Activated T-cell treated with anti-CD3 and anti-CD28 coated beads for 24 hours (primary cell): ENCODE data around the gene LITAFD.
"Not testable (repeated sequence)": the region's sequence is repeated elsewhere in the genome, so short reads cannot be mapped to it uniquely, and the experiment has no call there.

Source experiments
- DNase-seq: peaks from one replicate; pipeline ENCODE4 v3.0.0-alpha.2; 2020; ENCODE audit warnings: low read depth

Gene LITAFD

GRCh38 chr16:8882041-8882617 is at the start of gene LITAFD:
TSS of gene LITAFD (plus strand) at chr16:8882351. CDS start at chr16:8884356, 2,005 bp downstream.
- DNase-seq: no peak

- no peak for DNase-seq
These were observed 49.4 kb upstream of the LITAFD start for GRCh38 chr16:8832717-8833105.

DNA sequence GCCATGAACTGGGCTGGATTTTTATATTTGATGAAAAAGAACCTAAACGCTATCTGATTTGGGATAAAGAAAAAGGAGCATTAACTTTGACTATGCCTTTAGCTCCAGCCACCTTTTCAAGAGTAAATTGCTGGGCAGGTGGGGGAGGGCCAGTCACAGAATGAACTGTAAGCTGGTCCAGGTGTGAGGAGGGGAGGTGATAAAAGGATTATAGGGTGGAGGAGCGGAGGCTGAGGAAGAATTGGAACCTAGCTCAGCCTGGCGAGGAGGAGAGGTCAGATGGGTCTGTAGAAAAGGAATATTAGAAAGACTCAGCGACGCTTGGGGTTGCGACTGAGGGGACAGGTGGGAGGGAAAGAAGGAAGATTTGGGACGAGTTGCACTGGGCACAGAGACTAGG is 45.4 kb upstream of the LITAFD start:
- DNase-seq: not testable (repeated sequence)

DNA sequence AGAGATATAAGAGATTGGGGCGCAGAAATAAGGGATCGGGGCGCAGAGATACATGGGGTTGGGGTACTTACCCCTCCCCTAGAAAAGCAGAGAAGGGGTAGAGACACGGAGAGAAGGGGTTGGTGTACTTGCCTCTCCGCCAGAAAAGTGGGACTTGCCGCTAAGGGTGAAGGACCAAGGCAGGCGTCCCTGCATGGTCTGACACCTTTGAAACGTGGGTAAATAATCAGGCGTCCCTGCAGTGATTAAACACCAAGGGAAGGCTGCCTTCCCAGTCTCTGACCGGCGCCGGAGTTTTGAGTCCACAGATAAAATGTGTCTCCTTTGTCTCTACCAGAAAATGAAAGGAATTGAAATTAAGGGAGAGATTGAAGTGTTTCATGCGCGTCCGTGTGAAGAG is 44.6 kb upstream of the LITAFD start:
- not testable (repeated sequence) for DNase-seq

DNA sequence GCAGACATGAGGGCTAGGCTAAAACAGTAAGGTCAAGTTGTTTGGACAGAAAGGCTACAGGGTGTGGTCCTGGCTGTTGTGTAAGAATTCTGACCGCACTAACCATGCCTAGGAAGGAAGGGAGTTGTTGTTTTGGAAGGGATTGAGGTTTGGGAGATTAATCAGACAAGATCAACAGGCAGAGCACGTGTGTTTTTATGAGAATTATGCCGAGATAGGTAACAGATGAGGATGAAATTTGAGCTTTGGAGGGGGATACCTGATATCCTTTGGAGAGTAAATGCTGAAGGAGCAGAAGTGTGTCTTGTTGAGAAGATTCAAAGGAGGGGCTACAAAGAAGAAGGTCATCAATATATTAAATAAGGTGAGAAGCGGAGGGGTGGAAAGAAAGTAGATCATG is 40.1 kb upstream of the LITAFD start:
- not testable (repeated sequence) for DNase-seq

- DNase-seq: not testable (repeated sequence)
These were observed 38.9 kb upstream of the LITAFD start for GRCh38 chr16:8843296-8843695.

DNA sequence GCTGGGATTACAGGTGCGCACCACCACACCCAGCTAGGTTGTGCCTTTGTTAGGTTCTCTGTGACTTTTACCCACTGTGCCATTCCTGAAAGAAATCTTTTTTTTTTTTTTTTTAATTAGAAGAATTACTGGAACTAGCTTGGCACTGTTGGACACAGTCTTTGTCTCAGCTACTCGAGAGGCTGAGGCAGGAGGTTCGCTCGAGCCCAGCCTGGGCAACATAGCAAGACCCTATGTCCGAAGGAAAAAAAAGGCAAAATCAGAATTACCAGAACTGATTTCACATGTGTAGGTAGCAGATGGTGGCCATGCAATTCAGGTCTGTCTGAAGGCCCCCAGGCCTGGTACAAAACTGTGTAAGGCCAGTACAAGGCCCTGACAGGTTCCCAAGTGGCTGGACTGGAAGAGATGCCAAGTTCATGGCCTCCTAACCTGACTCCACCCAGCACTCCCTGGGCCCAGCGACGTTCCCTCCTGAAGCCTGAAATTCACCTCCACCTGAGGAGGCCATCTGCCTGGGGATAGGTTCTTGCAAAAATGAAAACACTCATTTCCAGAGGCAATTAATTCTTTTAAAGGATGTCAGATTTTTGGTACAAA is 36.4 kb upstream of the LITAFD start:
- no peak for DNase-seq

GRCh38 chr16:8846401-8846932 is 35.7 kb upstream of the LITAFD start:
- no peak for DNase-seq

- DNase-seq: no peak
These were observed 35.0 kb upstream of the LITAFD start for GRCh38 chr16:8847145-8847544.

DNA sequence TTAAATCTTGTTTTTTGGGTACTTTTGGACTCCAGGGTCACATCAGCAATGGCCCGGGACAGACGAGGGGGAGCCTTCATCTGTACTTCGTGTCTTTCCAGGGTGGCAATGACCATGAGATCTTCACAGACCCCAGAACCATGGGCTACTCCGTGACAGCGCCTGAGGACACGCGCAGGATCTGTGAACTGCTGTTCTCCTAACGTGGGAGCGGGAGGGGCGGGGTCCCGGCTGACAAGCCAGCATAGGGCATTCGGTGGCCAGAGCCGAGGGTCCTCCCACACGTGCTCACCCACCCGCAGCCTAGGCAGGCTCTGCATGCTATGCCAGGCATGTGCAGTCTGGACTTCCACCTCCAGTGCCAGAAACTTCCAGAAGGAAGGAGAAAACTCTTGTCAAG is 34.5 kb upstream of the LITAFD start:
- no peak for DNase-seq

- DNase-seq: no peak
These were observed 33.8 kb upstream of the LITAFD start for GRCh38 chr16:8848231-8848938.

DNA sequence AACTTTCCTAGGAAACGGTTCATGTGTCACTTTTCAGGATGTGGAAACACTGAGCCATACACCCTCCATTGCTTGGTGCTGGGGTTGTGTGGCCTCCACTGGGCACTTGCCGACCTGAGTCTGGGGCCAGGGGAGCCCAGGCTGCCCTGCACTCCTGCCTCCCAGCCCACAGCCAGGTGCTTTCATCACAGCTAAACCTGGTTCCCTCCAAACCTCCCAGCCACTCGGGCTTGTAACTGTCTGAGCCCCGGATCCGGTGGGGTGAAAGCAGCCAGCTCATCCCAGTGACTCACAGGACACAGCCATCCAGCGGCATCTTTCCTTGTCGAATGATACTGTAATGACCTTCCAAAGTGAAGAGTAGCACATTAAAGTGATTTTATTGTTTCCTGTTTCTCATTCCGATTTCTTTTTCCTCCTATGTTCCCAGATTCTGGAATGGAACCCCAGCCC is 33.2 kb upstream of the LITAFD start:
- DNase-seq: no peak

DNA sequence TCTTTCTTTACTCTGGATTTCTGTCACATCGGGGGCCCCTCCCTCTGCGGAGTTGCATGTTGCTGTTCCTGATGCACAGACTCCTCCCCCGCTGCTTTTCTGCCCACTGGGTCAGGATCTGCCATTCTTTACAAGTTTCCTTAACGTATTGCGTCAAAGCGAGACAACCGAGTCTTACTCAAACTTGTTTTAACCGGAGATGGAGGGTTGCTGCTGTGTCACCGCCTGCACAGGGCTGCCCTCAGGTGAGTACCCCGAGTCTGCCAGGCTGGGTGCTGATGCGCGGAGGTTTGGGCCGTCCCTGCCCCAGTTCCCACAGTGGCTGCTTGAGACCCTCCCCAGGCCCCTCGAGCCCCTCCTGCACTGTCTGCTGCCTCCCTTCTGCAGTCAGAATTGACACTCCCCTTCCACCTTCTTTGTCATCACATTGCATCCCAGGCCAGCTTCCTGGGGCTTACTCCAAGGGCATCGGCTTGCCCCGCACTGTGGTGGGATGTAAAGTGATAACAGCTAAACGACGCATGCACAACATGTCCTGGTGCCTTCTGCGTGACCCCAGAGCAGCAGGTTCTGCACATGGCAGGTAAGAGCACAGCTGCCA is 32.6 kb upstream of the LITAFD start:
- no peak for DNase-seq

DNA sequence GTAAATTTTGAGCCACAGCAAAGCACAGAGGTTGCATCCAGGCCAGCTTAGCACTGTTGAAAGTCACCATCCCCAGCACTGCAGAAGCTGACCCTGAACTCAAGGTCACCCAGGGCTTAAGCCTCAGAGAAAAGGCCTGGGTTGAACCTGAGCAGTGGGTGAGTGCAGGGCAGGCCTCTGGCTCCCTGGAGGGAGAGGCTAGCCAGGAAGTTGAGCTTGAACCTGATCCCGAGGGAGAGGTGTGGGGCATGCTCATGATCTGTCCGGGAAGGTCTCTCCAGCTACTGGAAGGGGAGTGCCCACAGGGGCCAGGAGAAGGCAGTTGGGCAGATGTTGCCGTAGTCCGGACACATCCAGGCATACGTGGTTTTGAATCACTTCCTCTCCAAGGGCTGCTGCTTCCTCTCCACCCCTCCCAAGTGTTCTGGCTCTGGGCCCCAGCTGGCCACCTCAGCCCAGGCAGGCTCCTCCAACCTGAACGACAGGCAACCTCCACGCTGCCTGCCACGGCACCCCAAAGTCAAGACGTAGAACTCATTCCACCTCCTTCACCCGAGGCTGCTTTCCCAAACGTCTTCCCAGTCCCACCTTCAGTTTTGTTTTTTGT is 31.8 kb upstream of the LITAFD start:
- DNase-seq: no peak

GRCh38 chr16:8851761-8852403 is 30.3 kb upstream of the LITAFD start:
- DNase-seq: no peak

DNA sequence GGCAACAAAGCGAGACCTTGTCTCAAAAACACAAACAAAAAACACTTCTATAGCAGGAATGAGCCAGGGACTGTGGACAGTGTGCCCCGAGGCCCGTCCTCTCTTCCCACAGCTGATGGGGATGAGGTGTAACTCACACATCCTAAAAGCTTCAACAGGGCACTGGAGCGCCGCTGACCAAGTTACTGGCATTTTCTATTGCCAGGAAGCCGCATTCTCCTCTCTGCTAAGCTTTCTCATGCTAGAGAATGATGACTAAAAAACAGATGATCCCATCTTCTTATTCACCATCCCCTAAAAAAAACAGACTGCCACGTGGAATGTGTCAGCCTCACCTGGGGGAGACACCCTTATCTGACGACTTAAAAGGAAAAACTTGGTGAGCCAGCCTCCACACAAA is 29.6 kb upstream of the LITAFD start:
- DNase-seq: no peak

- DNase-seq: no peak
These were observed 29.0 kb upstream of the LITAFD start for GRCh38 chr16:8853150-8853549.

DNA sequence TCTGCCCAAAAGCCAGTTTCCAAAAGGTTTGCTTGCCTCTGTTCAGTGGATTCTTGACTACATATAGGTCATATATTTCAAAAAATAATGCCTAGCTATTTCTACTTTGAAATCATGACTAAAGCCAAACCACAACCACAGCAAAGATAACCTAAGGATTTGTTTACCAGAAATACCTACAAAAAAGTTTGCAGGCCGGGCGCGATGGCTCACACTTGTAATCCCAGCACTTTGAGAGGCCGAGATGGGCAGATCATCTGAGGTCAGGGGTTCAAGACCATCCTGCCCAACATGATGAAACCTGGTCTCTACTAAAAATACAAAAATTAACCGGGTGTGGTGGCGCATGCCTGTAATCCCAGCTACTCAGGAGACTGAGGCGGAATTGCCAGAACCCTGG is 28.5 kb upstream of the LITAFD start:
- no peak for DNase-seq

GRCh38 chr16:8854298-8854948 is 27.7 kb upstream of the LITAFD start:
- no peak for DNase-seq

DNA sequence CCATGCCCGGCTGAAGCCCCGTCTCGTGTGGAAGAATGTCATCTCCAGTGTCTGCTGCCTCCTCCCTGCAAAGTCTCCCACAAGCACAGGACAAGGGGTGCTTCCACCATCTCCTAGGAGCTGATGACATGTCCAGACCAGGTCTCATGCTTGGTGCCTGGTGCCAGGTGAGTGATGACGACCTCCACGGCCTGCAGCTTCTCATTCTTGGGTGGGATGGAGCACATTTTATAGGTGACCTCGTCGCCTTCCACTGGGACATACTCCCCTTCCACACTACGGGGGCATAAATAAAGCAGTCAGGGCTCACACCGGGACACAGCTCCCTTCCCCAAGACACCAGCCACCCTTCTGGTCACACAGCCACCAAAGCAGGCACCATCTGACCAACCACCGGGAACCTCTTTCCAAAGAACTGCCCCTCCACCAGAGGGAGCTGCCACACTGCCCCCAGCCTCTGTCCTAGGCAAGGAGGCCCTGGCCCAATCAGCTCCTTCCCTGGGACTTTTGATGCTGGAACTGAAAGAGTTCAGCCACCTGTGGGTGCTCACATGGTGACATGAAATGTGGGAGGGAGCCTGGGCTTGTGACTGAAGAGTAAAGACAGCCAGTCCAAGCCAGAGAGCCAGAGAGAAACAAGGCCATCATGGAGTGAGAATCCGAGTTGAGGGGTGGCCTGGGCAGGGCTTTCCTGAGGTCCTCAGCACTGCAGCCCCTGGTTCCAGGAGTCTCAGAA is 26.9 kb upstream of the LITAFD start:
- DNase-seq: no peak

DNA sequence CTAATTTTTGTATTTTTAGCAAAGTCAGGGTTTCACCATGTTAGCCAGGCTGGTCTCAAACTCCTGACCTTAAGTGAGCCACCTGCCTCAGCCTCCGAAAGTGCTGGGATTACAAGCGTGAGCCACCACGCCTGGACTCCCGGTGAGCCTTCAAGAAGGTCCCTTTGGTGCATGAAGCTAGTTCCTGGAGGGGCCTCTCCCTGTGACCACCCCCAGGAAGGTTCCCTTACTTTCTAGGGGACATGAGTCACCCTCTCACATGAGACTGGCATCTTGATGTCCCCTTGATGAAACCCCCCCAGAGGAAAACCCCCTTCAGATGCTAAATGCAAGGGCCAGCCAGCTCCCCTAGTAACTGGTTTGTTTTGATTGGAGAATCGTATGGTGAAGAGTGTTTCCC is 26.2 kb upstream of the LITAFD start:
- DNase-seq: no peak
